Measurements from ENCODE around the gene TDRD7. TPM values are rescaled to one million over a fixed set of nuclear protein-coding genes. Genes with fewer than 3 reads are reported as not detected.

TDRD7 gene
- polyA plus RNA-seq, 2 of the 4 experiments (the other 2 are of a cell fraction): 11.5 to 15.7 TPM

GRCh38 chr9:97366889-97367288 lies 45.0 kb upstream of the TDRD7 start (continued):
- TF ChIP-seq USF2 (IDR thresholded peaks at IDR 0.05) (no peak), PHF8 (IDR thresholded peaks at IDR 0.05; ENCODE audit: borderline replicate concordance, low read depth) (no peak), HMGXB4 (CRISPR knock-in tag; IDR thresholded peaks at IDR 0.05; ENCODE audit: borderline replicate concordance) (no peak)

- CTCF ChIA-PET: interaction anchor here (0.6 to 2.2 kb wide), 5 partner anchors 9 to 731 kb away, joined by 3 to 12 read pairs (median 4); no protein-coding TSS in a partner anchor
- 75% methylated on average over 3 of the region's 3 CpGs for WGBS (ENCODE audit: missing lambda C conversion rate)
- no peak for TF ChIP-seq JUNB (IDR thresholded peaks at IDR 0.05)
- TF ChIP-seq EP300 (IDR thresholded peaks at IDR 0.05): no peak
- no peak for TF ChIP-seq CHD2 (IDR thresholded peaks at IDR 0.05; ENCODE audit: low read length, partially characterized antibody)
- no peak for TF ChIP-seq EHMT2 (IDR thresholded peaks at IDR 0.05; ENCODE audit: low read depth)
- TF ChIP-seq ESRRA (IDR thresholded peaks at IDR 0.05; ENCODE audit: borderline replicate concordance, low read length): no peak
- no peak for TF ChIP-seq USF2 (IDR thresholded peaks at IDR 0.05)
- no peak for TF ChIP-seq CBX8 (IDR thresholded peaks at IDR 0.05)
- TF ChIP-seq ZC3H11A (IDR thresholded peaks at IDR 0.05): no peak
- no peak for TF ChIP-seq MAFK (IDR thresholded peaks at IDR 0.05; ENCODE audit: partially characterized antibody)
- TF ChIP-seq POLR2A (IDR thresholded peaks at IDR 0.05; ENCODE audit: low read length): no peak
- TF ChIP-seq MAZ (IDR thresholded peaks at IDR 0.05; ENCODE audit: borderline replicate concordance, low read depth, low read length): no peak
- TF ChIP-seq SMC3 (IDR thresholded peaks at IDR 0.05): no peak
- no peak for TF ChIP-seq CTCF (IDR thresholded peaks at IDR 0.05)
- TF ChIP-seq HES2 (IDR thresholded peaks at IDR 0.05): no peak
- no peak for TF ChIP-seq HOXB13 (CRISPR knock-in tag; IDR thresholded peaks at IDR 0.05; ENCODE audit: low read depth)
- no peak for TF ChIP-seq ZSCAN20 (CRISPR knock-in tag; IDR thresholded peaks at IDR 0.05)
- no peak for TF ChIP-seq PHF8 (IDR thresholded peaks at IDR 0.05; ENCODE audit: borderline replicate concordance, low read depth)
- TF ChIP-seq BHLHE40 (IDR thresholded peaks at IDR 0.05; ENCODE audit: low read depth, low read length): no peak
- Histone ChIP-seq H3K27ac (no peak overlapping the region), H3K9me3 (peaks cover 3% of the 10 kb centered on the region), H3K4me2 (no peak overlapping the region), H3K4me3 (no peak overlapping the region), H3K4me1 (no peaks in the 10 kb centered on the region)
- ATAC-seq (no peak), FAIRE-seq (no peak), DNase-seq (ENCODE audit: low read depth in 1 of 2, low spot score in 1 of 2) (no peak)
- POLR2A ChIA-PET: no interaction called here
These were observed 44.2 kb upstream of the TDRD7 start for GRCh38 chr9:97367729-97368128.

GRCh38 chr9:97368964-97369363 lies 42.9 kb upstream of the TDRD7 start:
- ChIA-PET POLR2A (no interaction called here), CTCF (interaction anchor here (1.7 to 1.9 kb wide), 3 partner anchors 8 to 28 kb away, joined by 4 to 11 read pairs (median 4); no protein-coding TSS in a partner anchor)
- Histone ChIP-seq H3K4me2 (no peak overlapping the region), H3K4me1 (no peaks in the 10 kb centered on the region), H3K9me3 (peaks cover 3% of the 10 kb centered on the region), H3K27ac (no peak overlapping the region), H3K4me3 (no peak overlapping the region)
- no peak for FAIRE-seq
- ATAC-seq: no peak
- WGBS (ENCODE audit: missing lambda C conversion rate): 12% methylated on average over 1 of the region's 1 CpG
- DNase-seq (ENCODE audit: low read depth in 1 of 2, low spot score in 1 of 2): no peak
- no peak for TF ChIP-seq ATOH8 (CRISPR knock-in tag; IDR thresholded peaks at IDR 0.05; ENCODE audit: low read depth)
- TF ChIP-seq HDAC2 (IDR thresholded peaks at IDR 0.05): no peak
- no peak for TF ChIP-seq EHMT2 (IDR thresholded peaks at IDR 0.05; ENCODE audit: low read depth)
- TF ChIP-seq CEBPB (IDR thresholded peaks at IDR 0.05): no peak
- TF ChIP-seq BCL3 (IDR thresholded peaks at IDR 0.05): no peak
- no peak for TF ChIP-seq ZFP36 (IDR thresholded peaks at IDR 0.05; ENCODE audit: borderline replicate concordance, partially characterized antibody)
- TF ChIP-seq KDM5A (IDR thresholded peaks at IDR 0.05): no peak
- no peak for TF ChIP-seq CBX2 (IDR thresholded peaks at IDR 0.05; ENCODE audit: borderline replicate concordance, low read depth)
- no peak for TF ChIP-seq RFX5 (IDR thresholded peaks at IDR 0.05)
- TF ChIP-seq POLR2AphosphoS2 (conservative IDR thresholded peaks at IDR 0.05; ENCODE audit: low read length): no peak
- no peak for TF ChIP-seq MYC (IDR thresholded peaks at IDR 0.05; ENCODE audit: borderline replicate concordance, low read length)

All from A549 (cell line).